ENCODE results near the gene FKBP10.
A peak's percentile ranks its signal among the peaks of the same experiment; 100 is the strongest.

The FKBP10 gene

GRCh38 chr17:41803049-41804020, 9.5 kb upstream of the FKBP10 start:
- Histone ChIP-seq H3K18ac (ENCODE audit: low read depth in 1 of 2, low read length in 2 of 2) (no peak overlapping the region), H3K4me2 (ENCODE audit: low read length, poor library complexity, severe bottlenecking) (no peak overlapping the region), H3K27ac (ENCODE audit: low read length, poor library complexity, severe bottlenecking) (no peak overlapping the region), H3K27me3 (ENCODE audit: control insufficient read depth in 1 of 2, insufficient read depth in 1 of 2, low read length in 2 of 2) (no peaks in the 10 kb centered on the region), H3K9me3 (ENCODE audit: control insufficient read depth, low read length) (no peaks in the 10 kb centered on the region), H3K4me3 (ENCODE audit: insufficient read depth in 1 of 2, low read depth in 1 of 2, low read length in 2 of 2) (no peak overlapping the region), H2AK5ac (ENCODE audit: low read length, severe bottlenecking) (no peak overlapping the region), H3K79me1 (replicated peaks; ENCODE audit: low read length, poor library complexity, severe bottlenecking) (peaks cover 12% of the 10 kb centered on the region), H2BK5ac (ENCODE audit: low read depth, low read length, poor library complexity, severe bottlenecking) (no peak overlapping the region), H3K9ac (ENCODE audit: low read length) (no peak overlapping the region), H3K23ac (ENCODE audit: low read length in 2 of 2) (no peak overlapping the region), H3K14ac (ENCODE audit: low read length in 2 of 2) (peak overlapping the region in 1 of 2 experiments; percentile 63), H2AFZ (ENCODE audit: low read depth, low read length) (no peak overlapping the region), H4K91ac (ENCODE audit: low read length) (no peak overlapping the region), H2BK15ac (ENCODE audit: low read depth, poor library complexity, severe bottlenecking) (no peak overlapping the region), H3K36me3 (ENCODE audit: control insufficient read depth in 1 of 2, insufficient read depth in 2 of 2, low read depth in 1 of 2, low read length in 2 of 2) (peaks cover 31 to 53% of the 10 kb centered on the region in 2 experiments), H3K4me1 (ENCODE audit: control insufficient read depth, insufficient read depth, low read depth, low read length) (peaks cover 25% of the 10 kb centered on the region), H4K8ac (ENCODE audit: low read length) (no peak overlapping the region), H3K4ac (ENCODE audit: low read depth in 1 of 2, low read length in 2 of 2) (no peak overlapping the region), H2BK120ac (ENCODE audit: low read depth, low read length) (no peak overlapping the region), H2BK12ac (ENCODE audit: low read length in 2 of 2) (peak overlapping the region in 1 of 2 experiments; percentile 49)
- WGBS = 85% methylated on average over 24 of the region's 24 CpGs
- DNase-seq = no peak

DNA sequence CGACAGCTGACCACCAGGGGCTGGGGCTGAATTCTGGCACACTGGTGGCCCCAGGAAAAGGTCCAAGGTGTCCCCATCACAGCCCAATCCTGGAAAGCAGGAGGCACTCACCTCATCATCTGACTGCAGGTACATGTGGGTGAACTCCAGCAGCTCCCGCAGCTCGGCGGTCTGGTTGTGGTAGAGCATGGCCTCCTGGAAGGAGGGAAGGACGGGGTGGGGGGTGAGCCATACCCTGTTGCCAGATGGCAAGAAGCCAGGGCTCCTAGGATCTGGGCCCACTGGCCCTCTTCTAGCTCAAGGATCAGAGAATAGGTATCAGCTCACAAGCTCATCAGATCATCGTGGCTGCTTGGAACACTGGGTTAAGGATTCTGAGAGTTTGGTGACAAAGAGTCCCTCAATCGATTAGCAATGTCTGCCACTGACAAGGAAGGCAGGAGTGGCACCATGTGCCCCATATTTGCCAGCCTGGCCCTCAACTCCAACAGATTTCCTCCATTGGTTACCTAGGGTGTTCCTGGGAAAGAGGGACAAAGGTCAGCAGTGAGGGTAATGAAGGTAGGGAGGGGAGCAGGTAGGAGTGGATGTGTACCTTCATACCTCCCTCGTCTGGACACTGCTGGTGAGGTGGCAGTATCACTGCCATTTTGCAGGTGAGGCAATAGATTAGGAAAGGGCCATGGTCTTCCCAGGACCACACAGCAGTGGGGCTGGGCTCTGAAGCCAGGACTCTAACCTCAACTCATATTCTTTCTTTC, 5.9 kb upstream of the FKBP10 start:
- H2BK15ac ChIP-seq (ENCODE audit: low read depth, poor library complexity, severe bottlenecking) = no peak overlapping the region
- H4K8ac ChIP-seq (ENCODE audit: low read length) = peak overlapping the region; percentile 29
- no peak overlapping the region for H2BK120ac ChIP-seq (ENCODE audit: low read depth, low read length)
- peaks cover 43 to 66% of the 10 kb centered on the region in 2 experiments for H3K36me3 ChIP-seq (ENCODE audit: control insufficient read depth in 1 of 2, insufficient read depth in 2 of 2, low read depth in 1 of 2, low read length in 2 of 2)
- no peak overlapping the region for H3K23ac ChIP-seq (ENCODE audit: low read length in 2 of 2)
- H3K9ac ChIP-seq (ENCODE audit: low read length) = no peak overlapping the region
- H3K18ac ChIP-seq (ENCODE audit: low read depth in 1 of 2, low read length in 2 of 2) = no peak overlapping the region
- WGBS = 96% methylated on average over 8 of the region's 8 CpGs
- H2BK5ac ChIP-seq (ENCODE audit: low read depth, low read length, poor library complexity, severe bottlenecking) = no peak overlapping the region
- H2AK5ac ChIP-seq (ENCODE audit: low read length, severe bottlenecking) = no peak overlapping the region
- H3K27ac ChIP-seq (ENCODE audit: low read length, poor library complexity, severe bottlenecking) = no peak overlapping the region
- H2BK12ac ChIP-seq (ENCODE audit: low read length in 2 of 2) = no peak overlapping the region
- peaks cover 30% of the 10 kb centered on the region for H3K4me1 ChIP-seq (ENCODE audit: control insufficient read depth, insufficient read depth, low read depth, low read length)
- H4K91ac ChIP-seq (ENCODE audit: low read length) = peak overlapping the region; percentile 48
- no peak overlapping the region for H2AFZ ChIP-seq (ENCODE audit: low read depth, low read length)
- no peaks in the 10 kb centered on the region for H3K9me3 ChIP-seq (ENCODE audit: control insufficient read depth, low read length)
- no peaks in the 10 kb centered on the region for H3K27me3 ChIP-seq (ENCODE audit: control insufficient read depth in 1 of 2, insufficient read depth in 1 of 2, low read length in 2 of 2)
- H3K79me1 ChIP-seq (replicated peaks; ENCODE audit: low read length, poor library complexity, severe bottlenecking) = peaks cover 27% of the 10 kb centered on the region
- H3K4me2 ChIP-seq (ENCODE audit: low read length, poor library complexity, severe bottlenecking) = no peak overlapping the region
- H3K4me3 ChIP-seq (ENCODE audit: insufficient read depth in 1 of 2, low read depth in 1 of 2, low read length in 2 of 2) = no peak overlapping the region
- H3K14ac ChIP-seq (ENCODE audit: low read length in 2 of 2) = no peak overlapping the region
- DNase-seq = no peak
- no peak overlapping the region for H3K4ac ChIP-seq (ENCODE audit: low read depth in 1 of 2, low read length in 2 of 2)

GRCh38 chr17:41810659-41811548, 1.9 kb upstream of the FKBP10 start:
- H2BK15ac ChIP-seq (ENCODE audit: low read depth, poor library complexity, severe bottlenecking) = peak overlapping the region; percentile 63
- peak overlapping the region; percentile 87 to 97 for H3K4me3 ChIP-seq (ENCODE audit: insufficient read depth in 1 of 2, low read depth in 1 of 2, low read length in 2 of 2)
- peaks cover 39% of the 10 kb centered on the region for H3K4me1 ChIP-seq (ENCODE audit: control insufficient read depth, insufficient read depth, low read depth, low read length)
- peak overlapping the region; percentile 77 for H4K91ac ChIP-seq (ENCODE audit: low read length)
- H2BK5ac ChIP-seq (ENCODE audit: low read depth, low read length, poor library complexity, severe bottlenecking) = peak overlapping the region; percentile 46
- no peaks in the 10 kb centered on the region for H3K9me3 ChIP-seq (ENCODE audit: control insufficient read depth, low read length)
- peak overlapping the region; percentile 84 for H3K4me2 ChIP-seq (ENCODE audit: low read length, poor library complexity, severe bottlenecking)
- H2BK12ac ChIP-seq (ENCODE audit: low read length in 2 of 2) = peak overlapping the region; percentile 37 to 56
- H3K4ac ChIP-seq (ENCODE audit: low read depth in 1 of 2, low read length in 2 of 2) = peak overlapping the region; percentile 82 to 86
- peak overlapping the region; percentile 20 for H2AFZ ChIP-seq (ENCODE audit: low read depth, low read length)
- H4K8ac ChIP-seq (ENCODE audit: low read length) = peak overlapping the region; percentile 87
- 35% methylated on average over 41 of the region's 58 CpGs for WGBS
- peak overlapping the region in 1 of 2 experiments; percentile 91 for H3K14ac ChIP-seq (ENCODE audit: low read length in 2 of 2)
- no peaks in the 10 kb centered on the region for H3K27me3 ChIP-seq (ENCODE audit: control insufficient read depth in 1 of 2, insufficient read depth in 1 of 2, low read length in 2 of 2)
- H3K18ac ChIP-seq (ENCODE audit: low read depth in 1 of 2, low read length in 2 of 2) = peak overlapping the region; percentile 96 to 99
- H3K9ac ChIP-seq (ENCODE audit: low read length) = peak overlapping the region; percentile 95
- H2BK120ac ChIP-seq (ENCODE audit: low read depth, low read length) = no peak overlapping the region
- DNase-seq = peak; percentile 35
- peak overlapping the region; percentile 18 for H2AK5ac ChIP-seq (ENCODE audit: low read length, severe bottlenecking)
- peak overlapping the region; percentile 58 for H3K27ac ChIP-seq (ENCODE audit: low read length, poor library complexity, severe bottlenecking)
- H3K36me3 ChIP-seq (ENCODE audit: control insufficient read depth in 1 of 2, insufficient read depth in 2 of 2, low read depth in 1 of 2, low read length in 2 of 2) = peaks cover 31 to 37% of the 10 kb centered on the region in 2 experiments
- H3K79me1 ChIP-seq (replicated peaks; ENCODE audit: low read length, poor library complexity, severe bottlenecking) = peaks cover 24% of the 10 kb centered on the region
- H3K23ac ChIP-seq (ENCODE audit: low read length in 2 of 2) = peak overlapping the region in 1 of 2 experiments; percentile 20
